NOMO-1 treated with dmso at 0.1 percent for 144 hours (cell line): ENCODE results near the gene SSX3.
"Not testable (repeated sequence)": the region's sequence is repeated elsewhere in the genome, so short reads cannot be mapped to it uniquely, and the experiment has no call there.

Experiments
- DNase-seq: peaks from one replicate; lab custom pipeline; 2025; ENCODE audit not compliant: unreplicated experiment; lab: John Stamatoyannopoulos, UW

Gene SSX3

GRCh38 chrX:48356315-48357094 is at the start of gene SSX3:
SSX3 (minus strand) TSS chrX:48356703; CDS start chrX:48355249, 1,454 bp downstream.
- DNase-seq: not testable (repeated sequence)

GRCh38 chrX:48397825-48398224 is 41.3 kb upstream of the SSX3 start:
- DNase-seq: not testable (repeated sequence)

- not testable (repeated sequence) for DNase-seq
These were observed 40.4 kb upstream of the SSX3 start for GRCh38 chrX:48396931-48397330.

- not testable (repeated sequence) for DNase-seq
These were observed 26.7 kb upstream of the SSX3 start, which contains the start of gene SSX4 for GRCh38 chrX:48383239-48383638. SSX4 (plus strand) TSS chrX:48383539; CDS start chrX:48384054, 515 bp downstream.

- DNase-seq: not testable (repeated sequence)
These were observed 13.9 kb upstream of the SSX3 start for GRCh38 chrX:48370408-48370807.

GRCh38 chrX:48367717-48368408 is 11.4 kb upstream of the SSX3 start:
- DNase-seq: not testable (repeated sequence)

GRCh38 chrX:48359281-48359680 is 2.8 kb upstream of the SSX3 start:
- DNase-seq: not testable (repeated sequence)

- DNase-seq: no peak
These were observed 1.2 kb upstream of the SSX3 start for GRCh38 chrX:48357681-48358080.

GRCh38 chrX:48346059-48346458 is 10.4 kb downstream of the SSX3 start:
- not testable (repeated sequence) for DNase-seq

GRCh38 chrX:48313996-48314395 is 42.5 kb downstream of the SSX3 start:
- not testable (repeated sequence) for DNase-seq

- no peak for DNase-seq
These were observed 50.3 kb downstream of the SSX3 start for GRCh38 chrX:48306175-48306574.
